Lower leg skin (tissue), 3 donors: ENCODE results near the gene P2RX1.

ENCODE experiments used
- POLR2A ChIP-seq, 2 donors: fragments of 450-650 bp; IDR thresholded peaks; one replicate each; pipeline ENCODE4 v1.6.1; 2016 to 2017; ENCODE audit warnings: antibody characterized with exemption in 2 of 2, mild to moderate bottlenecking in 1 of 2, moderate library complexity in 1 of 2
- TF ChIP-seq, protein P1 (sequence below), 3 donors: fragments of 450-650 bp; IDR thresholded peaks; one replicate each; pipeline ENCODE4 v1.5.1; 2016; ENCODE audit warnings: antibody characterized with exemption in 3 of 3, mild to moderate bottlenecking in 3 of 3, moderate library complexity in 2 of 3

DNA sequence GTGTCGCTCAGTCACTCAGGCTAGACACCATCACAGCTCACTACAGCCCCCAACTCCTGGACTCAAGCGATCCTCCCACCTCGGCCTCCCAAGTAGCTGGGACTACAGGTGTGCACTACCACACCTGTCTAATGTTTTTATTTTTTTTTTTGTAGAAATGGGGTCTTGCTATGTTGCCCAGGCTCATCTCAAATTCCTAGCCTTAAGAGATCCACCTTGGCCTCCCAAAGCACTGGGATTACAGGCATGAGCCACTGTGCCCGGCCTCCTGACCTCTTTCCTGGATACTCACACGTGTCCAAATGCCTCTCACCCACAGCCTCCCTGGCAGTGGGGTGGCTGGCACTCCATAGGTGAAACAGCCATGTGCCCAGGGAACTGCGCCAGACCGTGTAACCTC is 40.9 kb downstream of the P2RX1 start:
- TF ChIP-seq, protein P1, sequence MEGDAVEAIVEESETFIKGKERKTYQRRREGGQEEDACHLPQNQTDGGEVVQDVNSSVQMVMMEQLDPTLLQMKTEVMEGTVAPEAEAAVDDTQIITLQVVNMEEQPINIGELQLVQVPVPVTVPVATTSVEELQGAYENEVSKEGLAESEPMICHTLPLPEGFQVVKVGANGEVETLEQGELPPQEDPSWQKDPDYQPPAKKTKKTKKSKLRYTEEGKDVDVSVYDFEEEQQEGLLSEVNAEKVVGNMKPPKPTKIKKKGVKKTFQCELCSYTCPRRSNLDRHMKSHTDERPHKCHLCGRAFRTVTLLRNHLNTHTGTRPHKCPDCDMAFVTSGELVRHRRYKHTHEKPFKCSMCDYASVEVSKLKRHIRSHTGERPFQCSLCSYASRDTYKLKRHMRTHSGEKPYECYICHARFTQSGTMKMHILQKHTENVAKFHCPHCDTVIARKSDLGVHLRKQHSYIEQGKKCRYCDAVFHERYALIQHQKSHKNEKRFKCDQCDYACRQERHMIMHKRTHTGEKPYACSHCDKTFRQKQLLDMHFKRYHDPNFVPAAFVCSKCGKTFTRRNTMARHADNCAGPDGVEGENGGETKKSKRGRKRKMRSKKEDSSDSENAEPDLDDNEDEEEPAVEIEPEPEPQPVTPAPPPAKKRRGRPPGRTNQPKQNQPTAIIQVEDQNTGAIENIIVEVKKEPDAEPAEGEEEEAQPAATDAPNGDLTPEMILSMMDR (IDR thresholded peaks at IDR 0.05), result no peak
- TF ChIP-seq POLR2A (IDR thresholded peaks at IDR 0.05), result no peak
